GM21528 (cell line): ENCODE data around the gene BRSK2.

ENCODE experiments used
- ATAC-seq: cut with Tn5 transposase; IDR thresholded peaks from one replicate; pipeline ENCODE4 v1.9.1; 2021; ENCODE audit warnings: mild to moderate bottlenecking, moderate library complexity; ENCODE audit not compliant: unreplicated experiment, low FRiP score

The BRSK2 gene

GRCh38 chr11:1394936-1395772 is 5.4 kb downstream of the BRSK2 start:
- no peak for ATAC-seq

GRCh38 chr11:1395773-1396374 is 6.1 kb downstream of the BRSK2 start:
- ATAC-seq: no peak

- ATAC-seq: no peak
These were observed 6.7 kb downstream of the BRSK2 start for GRCh38 chr11:1396375-1396841.

GRCh38 chr11:1397146-1397861 is 7.6 kb downstream of the BRSK2 start:
- ATAC-seq: no peak

GRCh38 chr11:1397862-1398527 is 8.3 kb downstream of the BRSK2 start:
- ATAC-seq: no peak

GRCh38 chr11:1398528-1399235 is 8.9 kb downstream of the BRSK2 start:
- no peak for ATAC-seq

- ATAC-seq: no peak
These were observed 9.9 kb downstream of the BRSK2 start for GRCh38 chr11:1399386-1400316.

GRCh38 chr11:1400317-1401170 is 10.8 kb downstream of the BRSK2 start:
- ATAC-seq: no peak

GRCh38 chr11:1401171-1401445 is 11.4 kb downstream of the BRSK2 start:
- ATAC-seq: no peak

- ATAC-seq: no peak
These were observed 12.0 kb downstream of the BRSK2 start for GRCh38 chr11:1401656-1402221.

GRCh38 chr11:1402355-1403077 is 12.8 kb downstream of the BRSK2 start:
- ATAC-seq: no peak

- no peak for ATAC-seq
These were observed 13.4 kb downstream of the BRSK2 start for GRCh38 chr11:1403078-1403620.

GRCh38 chr11:1403721-1404460 is 14.2 kb downstream of the BRSK2 start:
- ATAC-seq: no peak

GRCh38 chr11:1404461-1405185 is 14.9 kb downstream of the BRSK2 start:
- ATAC-seq: no peak

- ATAC-seq: no peak
These were observed 15.7 kb downstream of the BRSK2 start for GRCh38 chr11:1405186-1406020.
